ENCODE data around the gene SLC12A7.
"Not testable (repeated sequence)": the region's sequence is repeated elsewhere in the genome, so short reads cannot be mapped to it uniquely, and the experiment has no call there.

The SLC12A7 gene

DNA sequence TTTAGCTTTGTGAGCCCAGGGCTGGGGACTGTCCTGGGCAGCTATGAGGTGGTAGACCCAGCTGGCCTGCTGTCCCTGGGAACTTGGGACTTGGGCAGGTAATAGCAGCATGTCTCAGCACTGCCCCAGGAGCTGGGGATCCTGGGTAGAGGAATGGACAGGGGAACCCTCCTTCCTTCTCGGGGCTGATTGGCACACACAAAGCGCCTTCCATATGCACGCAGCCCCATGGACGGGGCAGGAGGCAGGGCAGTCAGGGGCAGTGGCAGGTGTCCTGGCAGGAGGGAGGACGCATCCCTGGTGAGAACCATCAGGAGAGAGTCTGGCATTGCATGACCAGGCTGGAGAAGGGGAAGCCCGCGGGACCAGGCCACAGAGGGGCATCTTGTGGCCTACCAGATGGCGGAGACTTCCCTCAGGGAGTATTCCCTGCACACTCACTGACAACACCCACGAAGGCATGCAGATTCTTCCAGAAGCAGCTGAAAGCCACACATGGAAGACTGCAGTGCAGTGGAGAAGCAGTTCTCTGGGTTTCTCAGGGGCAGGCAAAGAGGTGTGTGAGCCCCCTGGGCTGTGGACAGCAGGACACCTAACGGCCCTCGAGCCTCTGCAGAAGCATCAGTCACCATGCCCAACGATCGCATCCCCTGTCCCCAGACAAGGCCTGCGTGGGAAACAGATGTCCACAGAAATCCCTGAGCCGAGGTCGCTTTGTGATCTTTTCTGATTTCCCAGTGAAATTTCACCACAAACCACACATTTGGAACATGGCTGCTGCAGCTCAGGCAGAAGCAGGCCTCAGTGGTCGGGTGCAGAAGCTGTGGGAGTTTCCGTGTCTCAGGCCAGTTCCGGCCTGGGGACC, 110.2 kb downstream of the SLC12A7 start:
- no peak for DNase-seq

DNA sequence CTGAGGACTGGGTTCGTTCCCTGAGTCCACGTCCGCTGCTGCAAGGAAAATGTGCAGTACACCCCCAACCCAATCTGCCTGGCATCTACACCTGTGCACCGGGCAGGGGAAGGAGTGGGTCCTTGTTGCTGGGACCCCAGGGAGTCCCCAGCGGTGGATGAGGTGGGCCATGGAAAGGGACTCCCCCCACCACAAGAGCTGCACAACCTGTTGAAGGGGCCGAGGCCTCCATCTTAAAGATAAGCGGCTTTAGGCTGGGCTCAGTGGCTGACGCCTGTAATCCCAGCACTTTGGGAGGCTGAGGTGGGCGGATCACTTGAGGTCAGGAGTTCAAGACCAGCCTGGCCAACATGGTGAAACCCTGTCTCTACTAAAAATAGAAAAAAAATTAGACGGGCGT, 111.0 kb downstream of the SLC12A7 start:
- not testable (repeated sequence) for DNase-seq

Measured in NCI-H2081 (cell line).